Effector memory CD8-positive, alpha-beta T cell (primary cell): ENCODE results near the gene PIBF1.
"Not testable (repeated sequence)": the region's sequence is repeated elsewhere in the genome, so short reads cannot be mapped to it uniquely, and the experiment has no call there.

Source experiments
- ATAC-seq: fragments of 150-1000 bp; cut with Tn5 transposase; replicated peaks from 2 replicates; pipeline ENCODE4 v1.10.0; 2021; ENCODE audit warnings: mild to moderate bottlenecking, moderate library complexity
- DNase-seq, 3 experiments: peaks; one replicate each; pipeline ENCODE4 v3.0.0; 2021
- H3K27ac Mint-ChIP-seq, 2 donors: one replicate each; pipeline ENCODE4 v1.8.0; 2022; ENCODE audit warnings: mild to moderate bottlenecking in 2 of 2, mixed read lengths in 2 of 2, moderate library complexity in 2 of 2
- H3K27me3 Mint-ChIP-seq, 2 donors: one replicate each; pipeline ENCODE4 v1.8.0; 2022; ENCODE audit warnings: mixed read lengths in 2 of 2
- H3K36me3 Mint-ChIP-seq: one replicate; pipeline ENCODE4 v1.8.0; 2022; ENCODE audit warnings: mild to moderate bottlenecking, moderate library complexity, mixed read lengths; ENCODE audit not compliant: insufficient read depth
- H3K4me1 Mint-ChIP-seq, 2 donors: one replicate each; pipeline ENCODE4 v1.8.0; 2022; ENCODE audit warnings: low read depth in 2 of 2, mixed read lengths in 2 of 2
- H3K4me3 Mint-ChIP-seq, 2 donors: one replicate each; pipeline ENCODE4 v1.8.0; 2022; ENCODE audit warnings: mild to moderate bottlenecking in 2 of 2, mixed read lengths in 2 of 2, moderate library complexity in 2 of 2
- H3K9me3 Mint-ChIP-seq, 2 donors: one replicate each; pipeline ENCODE4 v1.8.0; 2022; ENCODE audit warnings: mixed read lengths in 2 of 2

The PIBF1 gene

DNA sequence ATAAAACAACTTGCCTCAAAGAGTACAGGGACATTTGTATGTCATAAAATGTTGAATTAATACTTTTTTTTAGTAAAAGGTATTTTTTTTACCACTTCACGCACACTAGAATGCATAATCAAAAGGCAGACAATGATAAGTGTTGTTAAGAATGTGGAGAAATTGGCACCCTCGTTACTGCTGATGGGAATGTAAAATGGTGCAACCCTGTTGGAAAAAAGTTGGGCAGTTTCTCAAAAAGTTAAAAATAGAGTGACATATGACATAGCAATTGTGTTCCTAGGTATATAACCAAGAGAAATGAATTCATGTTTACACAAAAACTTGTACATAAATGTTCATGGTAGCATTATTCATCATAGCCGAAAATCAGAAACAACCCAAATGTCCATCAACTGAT lies 109.5 kb downstream of the PIBF1 start:
- ATAC-seq (no peak), DNase-seq (no peak)
- Mint-ChIP-seq H3K27ac (no peak overlapping the region), H3K4me1 (no peaks in the 10 kb centered on the region), H3K9me3 (no peaks in the 10 kb centered on the region), H3K27me3 (no peaks in the 10 kb centered on the region), H3K36me3 (peaks cover 18% of the 10 kb centered on the region), H3K4me3 (no peak overlapping the region)

DNA sequence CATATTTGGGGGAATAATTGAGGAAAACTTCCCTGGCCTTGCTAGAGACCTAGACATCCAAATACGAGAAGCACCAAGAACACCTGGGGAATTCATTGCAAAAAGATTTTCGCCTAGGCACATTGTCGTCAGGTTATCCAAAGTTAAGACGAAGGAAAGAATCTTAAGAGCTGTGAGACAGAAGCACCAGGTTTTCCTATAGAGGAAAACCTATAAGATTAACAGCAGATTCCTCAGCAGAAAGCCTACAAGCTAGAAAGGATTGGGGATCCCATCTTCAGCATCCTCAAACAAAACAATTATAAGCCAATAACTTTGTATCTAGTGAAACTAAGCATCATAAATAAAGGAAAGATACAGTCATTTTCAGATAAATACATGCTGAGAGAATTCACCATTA lies 114.9 kb downstream of the PIBF1 start:
- Mint-ChIP-seq H3K9me3 (peaks cover 0 to 7% of the 10 kb centered on the region in 2 donors), H3K4me1 (peaks cover 2 to 5% of the 10 kb centered on the region in 2 donors), H3K27me3 (no peaks in the 10 kb centered on the region), H3K27ac (no peak overlapping the region), H3K36me3 (peaks cover 19% of the 10 kb centered on the region), H3K4me3 (no peak overlapping the region)
- no peak for DNase-seq
- ATAC-seq = no peak

DNA sequence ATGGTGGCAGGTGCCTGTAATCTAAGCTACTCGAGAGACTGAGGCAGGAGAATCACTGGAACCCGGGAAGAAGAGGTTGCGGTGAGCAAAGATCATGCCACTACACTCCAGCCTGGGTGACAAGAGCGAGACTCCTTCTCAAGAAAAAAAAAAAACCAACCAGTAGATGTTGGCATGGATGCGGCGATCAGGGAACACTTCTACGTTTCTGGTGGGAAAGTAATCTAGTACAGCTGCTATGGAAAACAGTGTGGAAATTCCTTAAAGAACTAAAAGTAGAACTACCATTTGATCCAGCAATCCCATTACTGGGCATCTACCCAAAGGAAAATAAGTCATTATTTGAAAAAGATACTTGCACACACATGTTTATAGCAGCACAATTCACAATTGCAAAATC lies 119.6 kb downstream of the PIBF1 start:
- H3K27ac Mint-ChIP-seq, H3K4me3 Mint-ChIP-seq, H3K9me3 Mint-ChIP-seq, H3K4me1 Mint-ChIP-seq, H3K27me3 Mint-ChIP-seq, H3K36me3 Mint-ChIP-seq, ATAC-seq, DNase-seq: not testable (repeated sequence)

DNA sequence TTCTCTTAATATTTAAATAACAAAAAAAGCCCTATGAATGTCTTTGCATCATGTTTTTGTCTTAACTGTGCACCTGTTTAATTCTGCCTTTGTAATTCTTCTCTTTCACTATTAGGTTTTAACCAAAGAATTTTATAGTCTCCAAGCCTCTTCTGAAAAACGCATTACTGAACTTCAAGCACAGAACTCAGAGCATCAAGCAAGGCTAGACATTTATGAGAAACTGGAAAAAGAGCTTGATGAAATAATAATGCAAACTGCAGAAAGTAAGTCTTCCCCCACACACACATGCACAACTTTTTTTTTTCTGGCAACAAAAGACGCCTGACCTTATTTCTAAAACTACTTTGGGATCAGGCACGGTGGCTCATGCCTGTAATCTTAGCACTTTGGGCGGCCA lies 126.5 kb downstream of the PIBF1 start:
- Mint-ChIP-seq H3K27ac (no peak overlapping the region), H3K9me3 (no peaks in the 10 kb centered on the region), H3K4me3 (no peak overlapping the region), H3K4me1 (no peaks in the 10 kb centered on the region), H3K36me3 (peaks cover 30% of the 10 kb centered on the region), H3K27me3 (no peaks in the 10 kb centered on the region)
- DNase-seq = no peak
- no peak for ATAC-seq

DNA sequence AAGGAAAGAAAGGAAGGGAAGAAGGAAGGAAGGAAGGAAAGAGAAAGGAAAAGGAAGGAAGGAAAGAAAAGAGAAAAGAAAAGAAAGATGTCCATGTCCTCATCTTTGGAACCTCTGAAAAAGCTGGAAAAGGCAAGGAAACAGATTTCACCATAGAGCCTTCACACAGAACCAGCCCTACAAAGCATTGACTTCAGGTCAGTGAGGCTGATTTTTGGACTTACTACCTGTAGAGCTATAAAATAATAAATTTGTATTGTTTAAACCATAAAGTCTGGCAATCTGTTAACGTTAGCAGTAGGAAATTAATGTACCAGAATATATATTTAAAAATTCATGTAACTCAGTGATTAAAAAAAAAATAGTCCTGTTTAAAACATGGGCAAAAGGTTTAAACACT lies 130.0 kb downstream of the PIBF1 start:
- H3K4me3 Mint-ChIP-seq = no peak overlapping the region
- H3K9me3 Mint-ChIP-seq = no peaks in the 10 kb centered on the region
- H3K27ac Mint-ChIP-seq = no peak overlapping the region
- no peaks in the 10 kb centered on the region for H3K4me1 Mint-ChIP-seq
- DNase-seq (no peak), ATAC-seq (no peak)
- H3K36me3 Mint-ChIP-seq = peaks cover 26% of the 10 kb centered on the region
- H3K27me3 Mint-ChIP-seq = no peaks in the 10 kb centered on the region

DNA sequence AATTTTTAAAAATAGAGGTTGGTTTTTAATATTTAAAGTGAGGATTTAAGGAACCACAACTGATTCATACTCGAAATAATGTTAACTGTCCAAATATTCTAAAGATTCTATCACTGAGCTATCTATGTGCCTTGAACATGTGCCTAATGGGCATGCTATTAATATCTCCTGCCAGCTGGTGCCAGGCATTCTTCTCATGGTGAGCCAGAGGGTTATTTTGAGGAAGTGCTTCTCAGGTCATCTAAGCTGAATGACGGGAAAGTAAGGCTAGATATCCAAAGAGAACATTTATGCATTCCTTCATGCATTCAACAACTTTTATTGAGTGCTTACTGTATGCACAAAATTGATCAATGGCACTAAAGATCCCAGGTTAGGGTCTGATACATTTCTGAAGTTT lies 138.2 kb downstream of the PIBF1 start:
- Mint-ChIP-seq H3K4me3 (no peak overlapping the region), H3K27me3 (no peaks in the 10 kb centered on the region), H3K4me1 (peaks cover 4 to 5% of the 10 kb centered on the region in 2 donors), H3K27ac (no peak overlapping the region), H3K36me3 (peaks cover 13% of the 10 kb centered on the region), H3K9me3 (no peaks in the 10 kb centered on the region)
- no peak for DNase-seq
- no peak for ATAC-seq

DNA sequence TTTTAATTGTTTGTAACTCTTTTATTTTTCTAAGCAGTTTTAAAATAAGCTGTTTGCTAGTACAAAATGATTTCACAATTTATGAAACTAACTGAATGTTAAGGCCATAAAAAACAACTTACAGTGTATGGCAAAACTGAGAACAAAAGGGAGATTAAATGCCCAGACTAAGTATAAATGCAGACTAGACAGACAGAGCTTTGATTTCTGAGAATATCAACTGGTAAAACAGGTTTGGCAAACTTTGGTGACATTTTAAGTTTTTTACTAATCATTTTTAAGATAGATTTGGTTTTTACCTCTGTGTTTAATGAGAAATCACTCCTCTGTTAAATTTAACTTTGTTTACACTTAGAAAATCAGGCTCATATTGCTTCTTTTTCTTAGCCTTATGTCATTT lies 149.4 kb downstream of the PIBF1 start:
- no peak overlapping the region for H3K4me3 Mint-ChIP-seq
- H3K27me3 Mint-ChIP-seq = no peaks in the 10 kb centered on the region
- H3K36me3 Mint-ChIP-seq = peaks cover 40% of the 10 kb centered on the region

DNA sequence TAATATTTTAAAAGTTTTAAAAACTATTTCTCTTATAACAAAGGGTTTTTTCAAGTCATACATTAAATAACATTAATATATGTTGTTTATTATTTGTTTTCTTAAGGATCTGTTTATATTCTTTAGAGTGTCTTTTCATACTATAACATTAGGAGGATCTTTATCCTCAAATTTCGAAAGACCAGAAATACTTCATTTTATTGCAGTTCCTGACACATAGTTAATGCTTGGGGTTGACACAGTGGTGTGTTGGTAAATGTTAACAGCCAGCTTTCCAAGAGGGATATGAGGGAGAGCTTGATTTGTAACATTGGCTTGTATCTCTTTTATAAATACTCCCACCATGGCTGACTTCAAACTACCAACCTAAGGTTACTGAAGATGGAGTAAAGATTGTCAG lies 150.3 kb downstream of the PIBF1 start:
- Mint-ChIP-seq H3K4me1 (no peaks in the 10 kb centered on the region), H3K4me3 (no peak overlapping the region), H3K27ac (no peak overlapping the region), H3K36me3 (peaks cover 36% of the 10 kb centered on the region), H3K27me3 (no peaks in the 10 kb centered on the region), H3K9me3 (no peaks in the 10 kb centered on the region)
- ATAC-seq = no peak
- DNase-seq = no peak

More for the DNA sequence above, 149.4 kb downstream of the PIBF1 start:
- Mint-ChIP-seq H3K9me3 (no peaks in the 10 kb centered on the region), H3K4me1 (no peaks in the 10 kb centered on the region), H3K27ac (no peak overlapping the region)
- DNase-seq = no peak
- no peak for ATAC-seq

DNA sequence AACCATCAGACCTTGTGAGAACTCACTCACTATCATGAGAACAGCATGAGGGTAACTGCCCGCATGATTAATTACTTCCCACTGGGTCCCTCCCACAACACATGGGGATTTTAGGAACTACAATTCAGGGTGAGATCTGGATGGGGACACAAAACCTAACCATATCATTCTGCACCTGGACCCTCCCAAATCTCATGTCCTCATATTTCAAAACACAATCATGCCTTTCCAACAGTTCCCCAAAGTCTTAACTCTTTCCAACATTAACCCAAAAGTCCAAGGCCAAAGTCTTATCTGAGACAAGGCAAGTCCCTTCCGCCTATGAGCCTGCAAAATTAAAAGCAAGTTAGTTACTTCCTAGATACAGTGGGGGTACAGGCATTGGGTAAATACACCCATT lies 164.3 kb downstream of the PIBF1 start:
- H3K36me3 Mint-ChIP-seq, H3K9me3 Mint-ChIP-seq, H3K4me1 Mint-ChIP-seq, DNase-seq, H3K4me3 Mint-ChIP-seq, ATAC-seq, H3K27ac Mint-ChIP-seq, H3K27me3 Mint-ChIP-seq: not testable (repeated sequence)

DNA sequence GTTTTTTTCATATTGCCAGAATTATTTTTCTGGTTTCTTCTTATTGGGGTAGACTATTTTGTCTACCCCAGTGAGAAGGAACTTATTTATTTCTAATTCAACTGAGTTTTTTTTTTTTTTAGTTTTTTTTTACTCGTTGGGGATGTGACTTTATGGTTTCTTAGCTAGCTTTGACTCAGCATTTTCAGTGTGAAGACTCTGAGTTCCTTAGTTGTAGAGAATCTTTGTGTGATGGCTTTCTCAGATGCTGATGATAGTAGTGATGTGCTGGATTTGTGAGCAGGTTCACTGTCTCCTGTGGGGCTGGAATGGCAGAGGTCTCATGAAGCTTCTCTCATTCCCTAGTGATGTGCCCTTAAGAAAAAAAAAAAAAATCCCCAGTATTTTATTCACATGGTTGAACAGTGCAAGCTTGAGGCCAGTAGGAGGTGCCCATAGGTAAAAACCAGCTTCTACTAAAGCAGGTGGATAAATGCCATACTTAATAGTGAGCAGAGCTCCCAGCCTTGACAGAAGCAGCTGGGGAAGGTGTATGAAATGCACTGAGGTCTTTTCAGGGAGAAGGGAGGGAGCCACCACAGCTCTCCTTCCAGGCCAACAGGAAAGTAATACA lies 170.7 kb downstream of the PIBF1 start:
- H3K4me1 Mint-ChIP-seq = peaks cover 0 to 3% of the 10 kb centered on the region in 2 donors
- ATAC-seq (no peak), DNase-seq (no peak)
- peaks cover 3% of the 10 kb centered on the region for H3K36me3 Mint-ChIP-seq
- H3K4me3 Mint-ChIP-seq = no peak overlapping the region
- no peak overlapping the region for H3K27ac Mint-ChIP-seq
- H3K9me3 Mint-ChIP-seq = peaks cover 0 to 4% of the 10 kb centered on the region in 2 donors
- H3K27me3 Mint-ChIP-seq = no peaks in the 10 kb centered on the region

DNA sequence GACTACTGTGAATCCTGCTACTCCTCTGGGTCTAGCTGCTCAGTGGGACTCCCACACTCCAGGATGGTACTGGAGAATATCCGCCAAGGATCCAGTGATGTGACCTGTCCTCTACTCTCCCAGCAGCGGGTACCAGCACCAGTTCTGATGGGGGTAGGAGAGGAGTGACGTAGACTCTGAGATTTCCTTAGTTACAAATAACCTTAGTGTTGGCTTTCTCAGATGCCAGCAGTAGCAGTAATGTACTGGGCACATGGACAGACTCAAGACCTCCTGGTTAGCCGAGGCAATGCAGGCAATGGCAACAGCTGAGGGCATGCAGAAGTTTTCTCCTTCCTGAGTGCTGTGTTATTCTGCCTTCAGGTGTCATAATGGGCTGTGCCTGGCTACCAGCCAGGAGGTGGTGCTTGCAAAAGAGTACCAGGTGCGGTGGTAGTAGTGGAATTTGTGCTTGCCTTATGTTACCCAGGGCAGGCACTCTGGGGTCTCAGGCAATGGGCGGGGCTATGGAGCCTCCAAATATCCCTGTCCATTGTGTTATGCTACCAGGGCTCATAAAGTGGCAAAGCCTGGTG lies 171.5 kb downstream of the PIBF1 start:
- no peak for DNase-seq
- ATAC-seq = no peak
- no peak overlapping the region for H3K4me3 Mint-ChIP-seq
- H3K27ac Mint-ChIP-seq = no peak overlapping the region
- H3K27me3 Mint-ChIP-seq = no peaks in the 10 kb centered on the region
- H3K4me1 Mint-ChIP-seq = peaks cover 0 to 3% of the 10 kb centered on the region in 2 donors
- peaks cover 0 to 4% of the 10 kb centered on the region in 2 donors for H3K9me3 Mint-ChIP-seq
- peaks cover 3% of the 10 kb centered on the region for H3K36me3 Mint-ChIP-seq

DNA sequence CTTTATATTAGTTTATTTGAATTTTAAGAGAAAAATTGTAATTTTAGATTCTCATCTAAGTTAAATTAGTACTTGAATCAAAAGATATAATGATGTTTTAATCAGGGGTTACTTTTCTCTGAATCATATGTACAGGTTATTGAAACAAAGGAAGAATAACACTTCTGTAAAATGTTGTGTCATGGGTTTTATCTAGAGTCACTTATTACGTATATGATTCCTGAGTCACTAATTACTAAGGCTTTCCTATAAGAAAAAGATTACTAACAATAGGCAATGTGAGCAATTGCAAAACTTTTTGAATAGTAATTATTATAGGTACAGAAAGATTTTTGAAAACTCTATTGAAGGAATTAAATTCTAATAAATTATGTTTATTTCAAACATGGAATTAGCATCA lies 177.7 kb downstream of the PIBF1 start:
- peaks cover 3% of the 10 kb centered on the region for H3K36me3 Mint-ChIP-seq
- no peak overlapping the region for H3K27ac Mint-ChIP-seq
- no peaks in the 10 kb centered on the region for H3K4me1 Mint-ChIP-seq
- DNase-seq (no peak), ATAC-seq (no peak)
- no peak overlapping the region for H3K4me3 Mint-ChIP-seq
- H3K9me3 Mint-ChIP-seq = peaks cover 0 to 4% of the 10 kb centered on the region in 2 donors
- H3K27me3 Mint-ChIP-seq = no peaks in the 10 kb centered on the region

DNA sequence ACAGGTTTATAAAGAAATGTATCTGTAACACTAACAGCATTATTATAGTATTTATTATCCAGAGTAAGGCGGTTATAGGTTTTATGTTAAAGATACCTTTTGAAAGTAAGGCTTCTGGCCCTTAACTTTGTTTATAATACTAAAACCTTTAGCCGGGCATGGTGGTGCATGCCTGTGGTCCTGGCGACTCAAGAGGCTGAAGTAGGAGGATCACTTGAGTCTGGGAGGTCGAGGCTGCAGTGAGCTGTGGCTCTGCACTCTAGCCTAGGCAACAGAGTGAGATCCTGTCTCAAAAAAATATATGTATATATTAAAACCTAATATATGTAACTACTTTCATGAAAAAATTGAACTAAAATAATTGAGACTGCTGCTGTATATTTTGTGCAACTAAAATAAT lies 178.2 kb downstream of the PIBF1 start:
- Mint-ChIP-seq H3K4me1 (no peaks in the 10 kb centered on the region), H3K36me3 (peaks cover 3% of the 10 kb centered on the region), H3K9me3 (peaks cover 0 to 4% of the 10 kb centered on the region in 2 donors), H3K27ac (no peak overlapping the region), H3K27me3 (no peaks in the 10 kb centered on the region), H3K4me3 (no peak overlapping the region)
- DNase-seq = no peak
- no peak for ATAC-seq

DNA sequence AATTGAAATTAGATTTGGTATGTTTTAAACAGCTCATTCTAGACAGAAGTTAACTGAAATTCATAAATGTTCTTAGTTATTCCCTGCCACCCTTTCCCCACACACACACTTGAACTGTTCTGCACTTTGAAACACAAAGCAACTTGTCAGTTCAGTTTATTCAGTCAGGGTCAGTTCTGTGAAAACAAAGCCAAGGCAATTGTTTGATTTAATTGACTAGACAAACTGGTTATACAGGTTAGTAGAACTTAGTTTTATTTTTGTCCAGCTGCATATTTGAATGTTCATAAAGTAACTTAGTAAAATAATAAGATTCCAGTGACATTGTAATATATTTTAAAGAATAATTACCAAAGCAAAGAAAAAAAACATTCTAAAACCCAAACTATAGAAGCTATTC lies 178.6 kb downstream of the PIBF1 start:
- H3K27ac Mint-ChIP-seq = no peak overlapping the region
- peaks cover 3% of the 10 kb centered on the region for H3K36me3 Mint-ChIP-seq
- peaks cover 0 to 4% of the 10 kb centered on the region in 2 donors for H3K9me3 Mint-ChIP-seq
- H3K4me3 Mint-ChIP-seq = no peak overlapping the region
- H3K27me3 Mint-ChIP-seq = no peaks in the 10 kb centered on the region
- no peak for DNase-seq
- H3K4me1 Mint-ChIP-seq = no peaks in the 10 kb centered on the region
- ATAC-seq = no peak
